ENCODE data around the gene CDH12. TPM values are rescaled to one million over a fixed set of nuclear protein-coding genes. Genes with fewer than 3 reads are reported as not detected.

Gene CDH12
- total RNA-seq, 1 experiment from 2014 or later = 2.3 TPM

DNA sequence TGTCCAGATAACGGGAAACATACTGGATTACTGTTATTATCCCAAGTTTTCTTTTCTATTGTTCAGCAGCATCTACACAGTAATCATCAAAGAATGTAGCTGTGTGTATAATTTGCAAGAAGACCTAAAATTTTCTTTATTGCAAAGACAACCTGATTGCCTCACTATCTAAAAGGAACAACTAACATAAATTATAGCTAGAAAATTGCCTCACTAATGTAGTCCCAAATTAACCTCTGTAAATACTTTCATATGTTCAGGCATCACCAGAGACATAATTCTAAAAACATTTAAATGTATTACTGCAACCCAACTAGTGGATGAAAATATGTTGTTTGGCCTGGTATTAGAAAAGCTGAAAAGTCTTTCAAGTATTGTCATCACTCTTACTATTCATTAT lies 275.4 kb downstream of the CDH12 start:
- TF ChIP-seq CTCF (IDR thresholded peaks at IDR 0.05; ENCODE audit: unreplicated experiment) = no peak
- intact Hi-C loops (cut with micrococcal nuclease; ENCODE audit: unreplicated experiment) = no loop called here
- Mint-ChIP-seq H3K4me3 (ENCODE audit: low read depth, unreplicated experiment) (no peak overlapping the region), H3K9me3 (ENCODE audit: low read depth, unreplicated experiment) (no peaks in the 10 kb centered on the region), H3K27me3 (ENCODE audit: unreplicated experiment) (no peaks in the 10 kb centered on the region), H3K27ac (ENCODE audit: unreplicated experiment) (no peak overlapping the region), H3K36me3 (ENCODE audit: insufficient read depth, unreplicated experiment) (no peaks in the 10 kb centered on the region), H3K4me1 (ENCODE audit: low read depth, unreplicated experiment) (no peaks in the 10 kb centered on the region)
- no peak for DNase-seq
- no TSS peak for BruUV-seq (replicated peaks)
- CTCF ChIA-PET = no interaction called here

DNA sequence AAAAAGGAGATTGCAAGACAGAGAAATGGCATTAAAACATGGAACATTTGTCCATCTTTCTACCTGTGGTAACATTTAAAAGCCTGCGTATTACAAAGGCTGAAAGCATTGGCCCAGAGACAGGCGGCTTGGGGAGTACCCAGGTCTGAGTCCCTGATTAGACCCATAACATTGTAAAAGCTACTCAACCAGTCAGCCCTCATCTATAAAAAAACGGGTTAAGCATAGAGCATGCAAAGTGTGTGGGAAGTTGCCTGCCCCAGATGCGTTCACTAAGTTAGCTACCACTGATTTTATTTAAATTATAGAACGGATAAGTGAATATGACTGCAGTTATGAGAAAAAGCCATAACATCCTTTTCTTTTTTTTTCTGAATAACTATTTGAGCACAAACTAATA lies 276.1 kb downstream of the CDH12 start:
- H3K4me1 Mint-ChIP-seq (ENCODE audit: low read depth, unreplicated experiment) = no peaks in the 10 kb centered on the region
- no peak overlapping the region for H3K4me3 Mint-ChIP-seq (ENCODE audit: low read depth, unreplicated experiment)
- intact Hi-C loops (cut with micrococcal nuclease; ENCODE audit: unreplicated experiment) = no loop called here
- no peak overlapping the region for H3K27ac Mint-ChIP-seq (ENCODE audit: unreplicated experiment)
- BruUV-seq (replicated peaks) = no TSS peak
- no peaks in the 10 kb centered on the region for H3K9me3 Mint-ChIP-seq (ENCODE audit: low read depth, unreplicated experiment)
- no peaks in the 10 kb centered on the region for H3K27me3 Mint-ChIP-seq (ENCODE audit: unreplicated experiment)
- CTCF ChIA-PET = no interaction called here
- DNase-seq = no peak
- no peak for TF ChIP-seq CTCF (IDR thresholded peaks at IDR 0.05; ENCODE audit: unreplicated experiment)
- H3K36me3 Mint-ChIP-seq (ENCODE audit: insufficient read depth, unreplicated experiment) = no peaks in the 10 kb centered on the region

DNA sequence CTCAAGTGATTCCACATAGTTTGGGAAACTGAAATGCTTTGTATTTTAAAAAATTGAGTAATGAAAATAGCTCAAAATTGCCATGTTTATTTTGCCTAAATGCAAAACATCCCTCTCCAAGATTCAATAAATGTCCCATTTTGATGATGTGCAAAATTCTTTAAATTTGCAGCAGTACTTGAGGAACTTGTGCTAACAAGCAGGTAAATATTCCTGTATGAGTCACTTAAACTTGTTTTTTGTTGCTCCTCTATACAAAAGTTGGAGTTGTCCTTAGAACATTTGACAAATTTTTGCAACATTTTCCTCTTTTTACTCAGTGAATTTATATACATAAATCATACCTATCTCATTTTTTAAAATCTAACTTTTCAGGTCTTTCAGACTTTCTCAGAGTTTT lies 280.2 kb downstream of the CDH12 start:
- no peak for TF ChIP-seq CTCF (IDR thresholded peaks at IDR 0.05; ENCODE audit: unreplicated experiment)
- DNase-seq = no peak
- H3K27ac Mint-ChIP-seq (ENCODE audit: unreplicated experiment) = no peak overlapping the region
- H3K27me3 Mint-ChIP-seq (ENCODE audit: unreplicated experiment) = no peaks in the 10 kb centered on the region
- no peak overlapping the region for H3K4me3 Mint-ChIP-seq (ENCODE audit: low read depth, unreplicated experiment)
- no peaks in the 10 kb centered on the region for H3K36me3 Mint-ChIP-seq (ENCODE audit: insufficient read depth, unreplicated experiment)
- intact Hi-C loops (cut with micrococcal nuclease; ENCODE audit: unreplicated experiment) = no loop called here
- CTCF ChIA-PET = no interaction called here
- H3K9me3 Mint-ChIP-seq (ENCODE audit: low read depth, unreplicated experiment) = peaks cover 4% of the 10 kb centered on the region
- no peaks in the 10 kb centered on the region for H3K4me1 Mint-ChIP-seq (ENCODE audit: low read depth, unreplicated experiment)
- no TSS peak for BruUV-seq (replicated peaks)

DNA sequence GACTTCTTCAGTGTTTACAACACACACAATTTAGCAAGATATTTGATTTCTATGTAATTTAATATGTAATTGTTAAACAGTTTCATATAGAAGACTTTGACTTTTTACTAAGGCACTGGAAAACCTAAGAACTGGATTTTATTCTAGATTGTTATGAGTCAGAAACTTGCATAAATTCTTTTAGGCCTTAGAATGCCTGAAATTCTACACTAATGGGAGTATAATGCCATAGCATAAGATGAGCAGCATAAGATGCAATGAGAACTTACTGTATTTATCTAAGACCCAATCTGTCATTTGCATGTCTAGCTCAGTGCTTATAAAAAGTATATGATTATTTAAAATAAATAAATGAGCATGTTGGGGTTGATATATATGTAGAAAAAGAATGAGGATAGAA lies 285.2 kb downstream of the CDH12 start:
- intact Hi-C loops (cut with micrococcal nuclease; ENCODE audit: unreplicated experiment) = no loop called here
- Mint-ChIP-seq H3K27me3 (ENCODE audit: unreplicated experiment) (no peaks in the 10 kb centered on the region), H3K9me3 (ENCODE audit: low read depth, unreplicated experiment) (peaks cover 4% of the 10 kb centered on the region), H3K4me1 (ENCODE audit: low read depth, unreplicated experiment) (no peaks in the 10 kb centered on the region), H3K36me3 (ENCODE audit: insufficient read depth, unreplicated experiment) (no peaks in the 10 kb centered on the region), H3K4me3 (ENCODE audit: low read depth, unreplicated experiment) (no peak overlapping the region), H3K27ac (ENCODE audit: unreplicated experiment) (no peak overlapping the region)
- no TSS peak for BruUV-seq (replicated peaks)
- CTCF ChIA-PET = interaction anchor here (0.6 kb wide), 1 partner anchor 1936 kb away, joined by 5 read pairs; no protein-coding TSS in a partner anchor
- DNase-seq = no peak
- no peak for TF ChIP-seq CTCF (IDR thresholded peaks at IDR 0.05; ENCODE audit: unreplicated experiment)

- CTCF ChIA-PET = no interaction called here
- DNase-seq = no peak
- H3K4me3 Mint-ChIP-seq (ENCODE audit: low read depth, unreplicated experiment) = no peak overlapping the region
- intact Hi-C loops (cut with micrococcal nuclease; ENCODE audit: unreplicated experiment) = no loop called here
- H3K27me3 Mint-ChIP-seq (ENCODE audit: unreplicated experiment) = no peaks in the 10 kb centered on the region
- no peak for TF ChIP-seq CTCF (IDR thresholded peaks at IDR 0.05; ENCODE audit: unreplicated experiment)
- no TSS peak for BruUV-seq (replicated peaks)
- H3K4me1 Mint-ChIP-seq (ENCODE audit: low read depth, unreplicated experiment) = no peaks in the 10 kb centered on the region
- peaks cover 3% of the 10 kb centered on the region for H3K9me3 Mint-ChIP-seq (ENCODE audit: low read depth, unreplicated experiment)
- H3K36me3 Mint-ChIP-seq (ENCODE audit: insufficient read depth, unreplicated experiment) = no peaks in the 10 kb centered on the region
- no peak overlapping the region for H3K27ac Mint-ChIP-seq (ENCODE audit: unreplicated experiment)
These were observed 293.0 kb downstream of the CDH12 start for GRCh38 chr5:22560147-22560546.
